ENCODE measurements around the gene SOS2. TPM values are rescaled to one million over a fixed set of nuclear protein-coding genes. Genes with fewer than 3 reads are reported as not detected.

The SOS2 gene
- total and polyA plus RNA-seq, 5 experiments from 2014 or later = 6.0 to 51.6 (median 15.0) TPM

GRCh38 chr14:50242566-50243310, 11.4 kb upstream of the SOS2 start:
- H3K36me3 Mint-ChIP-seq = peaks cover 0 to 8% (median 2%) of the 10 kb centered on the region in 3 donors
- no peak for DNase-seq

GRCh38 chr14:50242096-50242495, 10.7 kb upstream of the SOS2 start:
- Mint-ChIP-seq H3K27ac (peak overlapping the region in 1 of 10 donors; percentile 7), H3K36me3 (peaks cover 0 to 8% (median 2%) of the 10 kb centered on the region in 3 donors), H3K4me1 (peaks cover 0 to 7% (median 0%) of the 10 kb centered on the region in 4 donors), H3K9me3 (no peaks in the 10 kb centered on the region), H3K27me3 (no peaks in the 10 kb centered on the region), H3K4me3 (no peak overlapping the region)
- ATAC-seq (no peak), DNase-seq (no peak)
- POLR2A ChIA-PET = no interaction called here

More at GRCh38 chr14:50242566-50243310, 11.4 kb upstream of the SOS2 start:
- Mint-ChIP-seq H3K27me3 (no peaks in the 10 kb centered on the region), H3K4me3 (no peak overlapping the region), H3K27ac (peak overlapping the region in 2 of 10 donors; percentile 7 to 13), H3K4me1 (peaks cover 0 to 1% (median 0%) of the 10 kb centered on the region in 4 donors), H3K9me3 (no peaks in the 10 kb centered on the region)
- no peak for ATAC-seq
- POLR2A ChIA-PET = interaction anchor here (0.6 kb wide), 1 partner anchor 33 kb away, joined by 3 read pairs; no protein-coding TSS in a partner anchor

GRCh38 chr14:50237427-50237826, 6.0 kb upstream of the SOS2 start:
- DNase-seq (no peak), ATAC-seq (no peak)
- Mint-ChIP-seq H3K9me3 (no peaks in the 10 kb centered on the region), H3K36me3 (peaks cover 0 to 2% (median 0%) of the 10 kb centered on the region in 3 donors), H3K27ac (peak overlapping the region in 1 of 10 donors; percentile 14), H3K4me3 (no peak overlapping the region), H3K4me1 (peaks cover 0 to 13% (median 2%) of the 10 kb centered on the region in 4 donors), H3K27me3 (no peaks in the 10 kb centered on the region)
- POLR2A ChIA-PET = no interaction called here

GRCh38 chr14:50233951-50234250, 2.5 kb upstream of the SOS2 start:
- Mint-ChIP-seq H3K27me3 (no peaks in the 10 kb centered on the region), H3K4me3 (peak overlapping the region in 4 of 10 donors; percentile 26 to 63 (median 56)), H3K36me3 (peaks cover 0 to 2% (median 0%) of the 10 kb centered on the region in 3 donors), H3K27ac (peak overlapping the region in 4 of 10 donors; percentile 6 to 78 (median 20)), H3K9me3 (peaks cover 0 to under 1% (median 0%) of the 10 kb centered on the region in 9 donors), H3K4me1 (peaks cover 3 to 33% (median 17%) of the 10 kb centered on the region in 4 donors)
- DNase-seq (no peak), ATAC-seq (no peak)
- POLR2A ChIA-PET = interaction anchor here (0.7 kb wide), 1 partner anchor 11 kb away, joined by 3 read pairs; no protein-coding TSS in a partner anchor

GRCh38 chr14:50233166-50233950, 2.0 kb upstream of the SOS2 start:
- Mint-ChIP-seq H3K36me3 (peaks cover 0 to 2% (median 0%) of the 10 kb centered on the region in 3 donors), H3K4me1 (peaks cover 6 to 38% (median 23%) of the 10 kb centered on the region in 4 donors), H3K4me3 (peak overlapping the region in 8 of 10 donors; percentile 36 to 91 (median 70)), H3K9me3 (peaks cover 0 to 3% (median 0%) of the 10 kb centered on the region in 9 donors), H3K27ac (peak overlapping the region in 6 of 10 donors; percentile 10 to 92 (median 56)), H3K27me3 (no peaks in the 10 kb centered on the region)
- POLR2A ChIA-PET = interaction anchor here (0.5 to 1.0 kb wide), 5 partner anchors 10 to 370 kb away, joined by 3 to 6 read pairs (median 3); no protein-coding TSS in a partner anchor
- DNase-seq (no peak), ATAC-seq (no peak)

GRCh38 chr14:50232276-50232642, 881 bp upstream of the SOS2 start:
- Mint-ChIP-seq H3K36me3 (peaks cover 0 to 2% (median 0%) of the 10 kb centered on the region in 3 donors), H3K27ac (peak overlapping the region; percentile 77 to 94 (median 88)), H3K4me1 (peaks cover 7 to 43% (median 27%) of the 10 kb centered on the region in 4 donors), H3K4me3 (peak overlapping the region; percentile 75 to 91 (median 86)), H3K9me3 (peaks cover 0 to 3% (median 0%) of the 10 kb centered on the region in 9 donors), H3K27me3 (no peaks in the 10 kb centered on the region)
- POLR2A ChIA-PET = interaction anchor here (0.7 to 1.4 kb wide), 4 partner anchors 36 to 369 kb away, joined by 3 to 9 read pairs (median 4); partner anchors contain the start of genes DMAC2L and L2HGDH
- no peak for ATAC-seq
- DNase-seq = no peak

- peak overlapping the region; percentile 73 to 96 (median 94) for H3K27ac Mint-ChIP-seq
- ATAC-seq (peak; percentile 17 to 37), DNase-seq (peak; percentile 13 to 70 (median 42))
- H3K4me3 Mint-ChIP-seq = peak overlapping the region; percentile 82 to 96 (median 90)
- H3K36me3 Mint-ChIP-seq = peaks cover 0 to 2% (median 0%) of the 10 kb centered on the region in 3 donors
- H3K27me3 Mint-ChIP-seq = no peaks in the 10 kb centered on the region
- POLR2A ChIA-PET = interaction anchor here (0.7 to 1.5 kb wide), 7 partner anchors 81 to 610 kb away, joined by 3 to 9 read pairs (median 4); partner anchors contain the start of genes DMAC2L, L2HGDH, MGAT2 and VCPKMT
- H3K4me1 Mint-ChIP-seq = peaks cover 16 to 54% (median 39%) of the 10 kb centered on the region in 4 donors
- peaks cover 0 to 3% (median 0%) of the 10 kb centered on the region in 9 donors for H3K9me3 Mint-ChIP-seq
Observed at GRCh38 chr14:50230701-50231474, 490 bp downstream of the SOS2 start.

- Mint-ChIP-seq H3K4me3 (peak overlapping the region; percentile 82 to 96 (median 90)), H3K27ac (peak overlapping the region; percentile 73 to 96 (median 94)), H3K4me1 (peaks cover 19 to 60% (median 44%) of the 10 kb centered on the region in 4 donors), H3K27me3 (no peaks in the 10 kb centered on the region), H3K36me3 (no peaks in the 10 kb centered on the region), H3K9me3 (peaks cover 0 to 3% (median 0%) of the 10 kb centered on the region in 9 donors)
- ATAC-seq (peak in 1 of 2 donors; percentile 15), DNase-seq (peak in 1 of 10 donors; percentile 13)
- POLR2A ChIA-PET = interaction anchor here (0.8 to 1.5 kb wide), 3 partner anchors 38 to 114 kb away, joined by 3 to 4 read pairs (median 3); partner anchors contain the start of gene VCPKMT
Observed at GRCh38 chr14:50230401-50230700, 1.0 kb downstream of the SOS2 start.

GRCh38 chr14:50229681-50230080, 1.7 kb downstream of the SOS2 start:
- H3K4me3 Mint-ChIP-seq = peak overlapping the region; percentile 43 to 96 (median 90)
- no peak for DNase-seq
- POLR2A ChIA-PET = interaction anchor here (0.6 to 1.3 kb wide), 5 partner anchors 37 to 528 kb away, joined by 3 to 4 read pairs (median 4); no protein-coding TSS in a partner anchor
- peaks cover 19 to 66% (median 46%) of the 10 kb centered on the region in 4 donors for H3K4me1 Mint-ChIP-seq
- no peaks in the 10 kb centered on the region for H3K27me3 Mint-ChIP-seq
- H3K9me3 Mint-ChIP-seq = peaks cover 0 to 3% (median 0%) of the 10 kb centered on the region in 9 donors
- no peak for ATAC-seq
- peak overlapping the region in 8 of 10 donors; percentile 9 to 95 (median 70) for H3K27ac Mint-ChIP-seq
- peaks cover 0 to under 1% (median 0%) of the 10 kb centered on the region in 3 donors for H3K36me3 Mint-ChIP-seq

- Mint-ChIP-seq H3K27ac (peak overlapping the region in 4 of 10 donors; percentile 25 to 95 (median 55)), H3K4me3 (peak overlapping the region in 3 of 10 donors; percentile 30 to 50 (median 48)), H3K36me3 (peaks cover 0 to 3% (median under 1%) of the 10 kb centered on the region in 3 donors), H3K27me3 (no peaks in the 10 kb centered on the region), H3K4me1 (peaks cover 20 to 70% (median 51%) of the 10 kb centered on the region in 4 donors), H3K9me3 (peaks cover 0 to 3% (median 0%) of the 10 kb centered on the region in 9 donors)
- POLR2A ChIA-PET = interaction anchor here (0.6 to 0.8 kb wide), 2 partner anchors 68 to 367 kb away, joined by 3 to 4 read pairs; no protein-coding TSS in a partner anchor
- ATAC-seq (no peak), DNase-seq (no peak)
Observed at GRCh38 chr14:50228313-50228712, 3.1 kb downstream of the SOS2 start.

GRCh38 chr14:50225974-50226297, 5.4 kb downstream of the SOS2 start:
- Mint-ChIP-seq H3K4me3 (peak overlapping the region in 2 of 10 donors; percentile 27 to 38), H3K36me3 (peaks cover 0 to 10% (median 3%) of the 10 kb centered on the region in 3 donors), H3K27me3 (no peaks in the 10 kb centered on the region), H3K27ac (peak overlapping the region in 9 of 10 donors; percentile 23 to 95 (median 60)), H3K9me3 (peaks cover 0 to 3% (median 0%) of the 10 kb centered on the region in 9 donors), H3K4me1 (peaks cover 30 to 82% (median 61%) of the 10 kb centered on the region in 4 donors)
- DNase-seq (no peak), ATAC-seq (no peak)
- POLR2A ChIA-PET = interaction anchor here (0.7 kb wide), 1 partner anchor 35 kb away, joined by 3 read pairs; no protein-coding TSS in a partner anchor

Measured in naive thymus-derived CD8-positive, alpha-beta T cell (primary cell).